Stimulated activated naive CD8-positive, alpha-beta T cell treated with anti-CD3 and anti-CD28 coated beads, Interleukin-15, Interleukin-2, amounts not matched to agents 100 U/mL and 50 U/mL, for 24 hours (primary cell): ENCODE measurements around the gene PRKCQ.
"Not testable (repeated sequence)": the region's sequence is repeated elsewhere in the genome, so short reads cannot be mapped to it uniquely, and the experiment has no call there.

ENCODE experiments used
- ATAC-seq: fragments of 150-1000 bp; cut with Tn5 transposase; one replicate; pipeline ENCODE4 v1.10.0; 2021
- DNase-seq: peaks from one replicate; pipeline ENCODE4 v3.0.0; 2021

The PRKCQ gene

DNA sequence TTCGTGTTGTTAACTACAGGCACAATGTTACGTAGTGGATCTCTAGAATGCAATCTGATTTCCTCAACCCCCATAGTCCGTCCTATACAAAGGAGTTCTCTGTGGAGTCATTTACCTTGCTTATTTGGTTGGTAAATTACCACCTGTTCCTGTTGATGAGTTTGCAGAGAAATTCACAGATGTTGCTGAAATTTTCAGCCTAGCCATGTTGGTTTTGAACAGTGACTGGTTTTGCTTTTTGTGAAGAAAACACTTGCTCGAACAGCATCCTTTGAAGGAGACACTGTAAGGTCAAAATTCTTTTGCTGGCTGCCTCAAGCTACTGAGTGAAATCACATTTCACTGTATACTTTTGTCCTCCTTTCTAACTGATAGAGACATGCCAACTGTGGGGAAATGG is 15.4 kb upstream of the PRKCQ start:
- ATAC-seq = no peak
- DNase-seq = no peak

DNA sequence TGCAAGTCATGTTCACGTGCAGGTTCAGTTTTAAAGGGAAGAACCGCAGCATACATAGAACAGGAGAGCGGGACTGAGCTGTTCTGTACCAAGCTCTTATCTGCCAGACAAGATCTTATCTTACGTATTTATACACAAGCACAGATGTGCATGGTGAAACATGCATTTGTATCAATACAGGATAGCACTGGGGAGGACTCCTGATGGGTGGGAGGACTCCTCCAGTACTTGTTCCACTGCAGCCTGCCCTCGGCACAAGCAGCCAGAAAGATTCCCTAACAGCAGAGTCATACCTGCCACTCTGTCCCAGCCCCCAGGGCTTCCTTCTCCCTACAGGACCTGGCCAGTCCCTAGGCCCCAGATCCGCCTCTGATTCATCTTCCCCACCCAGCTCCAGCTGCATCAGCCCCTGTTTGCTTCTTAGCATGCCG is 13.2 kb upstream of the PRKCQ start:
- ATAC-seq = peak; percentile 63
- DNase-seq = peak; percentile 37

DNA sequence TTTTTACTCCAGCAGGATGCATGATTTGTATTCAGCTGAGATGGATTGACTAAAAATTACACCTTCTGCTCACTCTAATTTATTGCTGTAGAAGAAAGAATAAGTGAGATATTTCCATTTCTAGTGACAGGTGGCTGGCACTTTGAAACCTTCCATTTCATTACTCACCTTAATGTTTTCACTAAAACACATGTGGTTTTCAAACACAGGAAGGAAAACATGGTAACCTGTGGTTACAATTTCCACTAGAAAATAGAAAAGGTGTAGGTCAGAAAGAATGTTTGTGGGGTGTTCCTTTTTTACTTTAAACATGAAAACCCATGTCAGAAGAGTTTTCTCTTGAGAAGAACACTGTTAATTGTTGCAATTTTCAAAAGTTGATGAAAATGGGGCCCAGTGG is 12.0 kb upstream of the PRKCQ start:
- peak; percentile 53 for ATAC-seq

DNA sequence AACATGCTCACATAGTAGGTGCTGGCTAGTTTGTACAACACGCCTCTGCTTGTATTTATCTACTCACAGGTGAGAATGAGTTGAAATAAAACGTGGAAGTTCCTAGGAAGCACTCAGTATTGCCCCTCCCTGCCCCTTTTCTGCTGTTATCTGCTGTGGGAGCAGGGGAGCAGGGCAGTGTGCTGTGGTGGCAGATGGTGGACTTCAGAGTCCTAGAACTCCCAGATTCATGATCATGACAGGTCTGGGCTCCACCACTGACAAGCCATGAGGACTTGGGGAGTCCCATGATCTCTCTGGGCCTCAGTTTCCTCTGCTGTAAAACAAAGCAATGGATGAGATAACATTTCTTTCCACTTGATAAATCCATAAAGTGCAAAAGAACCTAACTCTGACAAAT is 11.6 kb upstream of the PRKCQ start:
- DNase-seq = no peak
- no peak for ATAC-seq

More for the DNA sequence above, 12.0 kb upstream of the PRKCQ start:
- DNase-seq = no peak

DNA sequence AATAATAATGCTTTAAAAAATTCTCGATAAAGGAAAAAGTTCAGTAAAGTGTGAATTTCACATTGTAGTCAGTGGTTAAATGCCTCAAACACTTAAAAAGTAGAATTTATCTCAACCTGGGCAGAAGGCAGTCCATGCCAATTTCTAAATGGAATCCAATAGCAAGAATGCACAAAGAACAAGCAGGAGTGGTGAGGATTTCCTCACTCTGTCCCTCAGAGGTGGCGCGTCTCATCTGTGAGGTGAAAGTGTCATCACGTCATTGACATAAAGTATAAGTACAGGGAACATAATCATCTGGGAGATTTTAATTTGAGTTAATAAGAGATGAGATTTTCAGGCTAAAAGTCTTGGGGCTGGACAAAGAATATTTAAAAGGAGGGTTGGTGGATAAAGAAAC is 10.0 kb upstream of the PRKCQ start:
- ATAC-seq (no peak), DNase-seq (no peak)

DNA sequence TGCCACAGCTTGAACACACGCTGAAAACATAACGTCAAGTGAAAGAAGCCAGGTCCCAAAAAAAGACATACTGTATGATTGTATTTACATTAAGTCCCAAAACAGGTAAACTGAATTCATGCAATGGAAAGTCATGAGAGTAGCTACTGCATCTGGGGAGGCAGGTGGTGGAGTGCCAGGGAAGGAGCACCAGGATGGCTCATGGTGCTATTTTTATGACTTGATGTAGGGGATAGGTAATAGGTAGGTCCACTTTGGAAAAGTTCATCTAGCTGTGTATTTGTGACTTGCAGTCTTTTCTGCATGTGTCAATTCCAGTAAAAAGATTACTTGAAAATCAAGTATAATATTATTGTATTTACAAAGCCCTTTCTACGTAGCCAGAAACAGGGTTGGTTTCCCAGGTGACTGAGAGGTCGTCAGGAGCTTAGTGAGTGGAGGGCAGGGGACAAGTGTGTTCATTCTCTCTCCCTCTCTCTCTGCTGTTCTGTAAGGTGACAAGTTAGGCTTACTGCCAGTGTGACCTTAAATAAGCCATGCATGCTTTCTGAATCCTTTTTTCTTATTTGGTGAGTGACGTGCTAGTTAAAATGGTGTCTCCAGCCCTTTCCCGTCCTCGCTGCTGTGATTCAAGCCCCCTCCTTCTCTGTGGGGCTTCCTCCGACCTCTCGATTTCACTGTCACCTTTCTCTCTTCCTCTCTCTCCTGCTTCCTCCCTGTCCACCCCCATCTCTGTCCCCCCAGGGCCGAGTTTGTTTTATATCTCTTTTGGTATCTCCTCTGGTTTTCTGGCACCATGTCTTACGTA is 9.4 kb upstream of the PRKCQ start:
- DNase-seq (no peak), ATAC-seq (no peak)

DNA sequence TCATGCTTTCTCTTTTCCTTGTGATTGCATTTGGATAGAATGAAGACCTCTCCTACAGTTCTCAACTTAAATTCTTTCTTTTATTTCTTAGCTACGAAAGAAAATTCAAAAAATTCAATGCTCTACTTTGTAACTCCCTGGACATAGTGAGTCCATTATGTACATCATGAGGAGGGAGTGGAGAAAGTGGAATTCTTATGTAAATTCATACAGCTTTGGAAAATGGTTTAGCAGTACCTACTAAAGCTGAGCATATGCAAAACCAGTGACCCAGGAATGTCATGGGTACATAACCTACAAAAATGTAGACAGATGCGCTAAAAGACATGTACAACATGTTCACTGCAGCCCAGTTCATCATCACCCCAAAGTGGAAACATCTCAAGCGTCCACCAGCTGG is 8.8 kb upstream of the PRKCQ start:
- no peak for ATAC-seq
- no peak for DNase-seq

DNA sequence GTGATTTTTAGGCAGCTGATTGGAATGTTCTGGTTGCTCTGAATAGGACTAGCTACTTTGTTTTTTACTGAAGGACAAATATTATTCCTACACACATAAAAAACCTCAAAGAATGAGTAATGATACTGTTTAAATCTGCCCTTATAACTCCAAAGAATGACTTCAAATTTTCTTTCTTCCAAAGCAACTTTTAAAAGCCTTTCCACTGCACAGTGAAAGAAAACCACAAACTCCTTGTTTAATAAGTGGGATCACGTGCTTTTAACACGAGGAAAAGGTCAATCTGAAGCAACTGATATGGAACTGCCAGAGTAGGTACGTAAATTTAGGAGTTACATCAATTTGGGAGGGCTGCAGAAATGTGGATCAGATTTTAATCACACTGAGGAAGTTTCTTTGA is 8.0 kb upstream of the PRKCQ start:
- DNase-seq (no peak), ATAC-seq (no peak)

DNA sequence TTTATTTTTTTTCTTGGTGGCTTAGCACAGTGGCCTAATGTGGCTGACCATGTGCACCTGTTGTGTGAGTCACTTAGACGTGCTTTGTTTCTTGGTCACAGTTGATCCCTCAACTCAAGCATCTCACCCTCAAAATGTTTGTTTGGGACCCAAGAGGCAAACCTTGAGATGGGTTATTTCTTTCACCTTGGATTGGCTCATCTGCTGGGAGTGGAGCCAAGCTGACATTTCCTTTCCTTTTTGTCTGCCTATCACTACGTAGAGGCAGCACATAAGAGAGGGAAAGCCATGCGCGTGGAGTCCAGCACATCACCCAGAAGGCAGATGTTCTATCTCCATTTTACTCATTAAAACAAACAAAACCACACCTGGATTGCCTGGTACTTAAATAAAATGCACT is 6.4 kb upstream of the PRKCQ start:
- ATAC-seq = peak; percentile 50
- DNase-seq = peak; percentile 57

DNA sequence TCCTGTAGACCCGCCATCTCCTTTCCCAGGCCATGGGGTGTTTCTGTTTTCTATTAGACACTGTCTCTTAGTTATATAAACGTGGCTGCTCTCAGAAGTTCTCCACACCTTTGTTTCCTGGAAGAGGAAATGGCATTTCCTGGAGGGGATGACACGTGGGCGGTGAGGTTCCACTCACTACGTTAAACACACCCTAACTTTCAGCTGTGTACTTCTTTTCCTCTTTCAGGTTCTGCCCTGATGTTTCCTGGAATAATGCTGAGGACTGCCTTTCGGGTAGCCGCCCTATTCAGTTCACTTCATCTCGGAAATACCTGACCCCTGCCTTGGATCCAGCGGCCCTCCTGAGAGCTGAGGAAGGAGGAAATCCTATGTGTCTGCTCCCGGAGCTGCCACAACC is 3.4 kb upstream of the PRKCQ start:
- ATAC-seq (peak; percentile 10), DNase-seq (peak; percentile 79)

DNA sequence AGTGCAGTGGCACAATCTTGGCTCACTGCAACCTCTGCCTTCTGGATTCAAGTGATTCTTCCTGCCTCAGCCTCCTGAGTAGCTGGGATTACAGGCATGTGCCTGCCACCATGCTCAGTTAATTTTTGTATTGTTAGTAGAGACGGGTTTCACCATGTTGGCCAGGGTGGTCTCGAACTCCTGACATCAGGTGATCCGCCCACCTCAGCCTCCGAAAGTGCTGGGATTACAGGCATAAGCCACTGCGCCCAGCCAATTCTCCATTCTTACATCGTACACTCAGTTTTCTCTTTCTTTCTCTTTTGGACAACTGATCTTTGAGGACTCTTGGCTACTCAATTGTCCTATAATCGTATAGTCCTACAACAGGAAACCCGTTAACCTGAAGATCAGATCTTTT is 2.8 kb upstream of the PRKCQ start:
- not testable (repeated sequence) for DNase-seq, ATAC-seq

DNA sequence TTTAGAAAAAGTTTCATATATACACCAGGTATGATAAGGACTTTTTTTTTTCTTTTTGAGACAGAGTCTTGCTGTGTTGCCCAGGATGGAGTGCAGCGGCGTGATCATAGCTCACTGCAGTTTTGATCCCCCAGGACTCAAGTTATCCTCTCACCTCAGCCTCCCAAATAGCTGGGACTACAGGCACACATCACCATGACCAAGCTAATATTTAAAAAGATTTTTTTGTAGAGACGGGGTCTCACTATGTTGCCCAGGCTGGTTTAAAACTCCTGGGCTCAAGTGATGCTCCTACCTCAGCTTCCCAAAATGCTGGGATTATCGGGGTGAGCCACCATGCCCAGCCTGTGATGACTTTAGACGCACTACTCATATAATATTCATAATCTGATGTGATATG is 2.2 kb upstream of the PRKCQ start:
- ATAC-seq (no peak), DNase-seq (no peak)

DNA sequence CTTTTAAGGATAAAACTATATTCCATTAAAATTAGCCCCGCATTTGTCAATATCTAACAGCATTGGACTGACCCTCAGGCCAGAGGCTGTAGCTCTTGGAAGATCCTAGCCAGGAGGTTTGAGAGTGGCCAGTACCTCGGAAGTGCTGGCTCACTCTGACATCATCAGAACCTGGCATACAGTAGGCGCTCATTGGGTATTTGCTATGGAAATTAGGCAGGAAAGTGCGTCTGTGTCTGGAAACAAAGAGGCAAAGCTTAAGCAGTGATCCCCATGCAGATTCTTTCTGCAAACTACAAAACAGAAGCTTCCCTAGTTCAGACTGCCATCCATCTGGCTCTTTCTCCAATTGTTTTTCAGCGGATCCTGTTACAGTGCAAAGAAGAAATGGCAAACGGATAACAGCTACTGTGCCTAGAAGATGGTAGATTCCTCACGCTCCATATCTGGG is 1.7 kb upstream of the PRKCQ start:
- ATAC-seq (no peak), DNase-seq (peak; percentile 50)

DNA sequence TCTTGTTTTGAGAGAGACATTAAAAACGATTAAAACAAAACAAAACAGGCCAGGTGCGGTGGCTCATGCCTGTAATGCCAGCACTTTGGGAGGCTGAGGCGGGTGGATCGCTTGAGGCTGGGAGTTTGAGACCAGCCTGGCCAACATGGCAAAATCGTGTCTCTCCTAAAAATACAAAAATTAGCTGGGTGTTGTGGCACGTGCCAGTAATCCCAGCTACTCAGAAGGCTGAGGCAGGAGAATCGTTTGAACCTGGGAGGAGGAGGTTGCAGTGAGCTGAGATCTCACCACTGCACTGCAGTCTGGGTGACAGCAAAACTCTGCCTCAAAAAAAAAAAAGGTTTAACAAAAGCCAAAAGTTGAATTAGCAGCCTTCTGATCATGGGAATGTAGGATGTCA is 1.1 kb upstream of the PRKCQ start:
- DNase-seq = peak; percentile 16
- not testable (repeated sequence) for ATAC-seq

DNA sequence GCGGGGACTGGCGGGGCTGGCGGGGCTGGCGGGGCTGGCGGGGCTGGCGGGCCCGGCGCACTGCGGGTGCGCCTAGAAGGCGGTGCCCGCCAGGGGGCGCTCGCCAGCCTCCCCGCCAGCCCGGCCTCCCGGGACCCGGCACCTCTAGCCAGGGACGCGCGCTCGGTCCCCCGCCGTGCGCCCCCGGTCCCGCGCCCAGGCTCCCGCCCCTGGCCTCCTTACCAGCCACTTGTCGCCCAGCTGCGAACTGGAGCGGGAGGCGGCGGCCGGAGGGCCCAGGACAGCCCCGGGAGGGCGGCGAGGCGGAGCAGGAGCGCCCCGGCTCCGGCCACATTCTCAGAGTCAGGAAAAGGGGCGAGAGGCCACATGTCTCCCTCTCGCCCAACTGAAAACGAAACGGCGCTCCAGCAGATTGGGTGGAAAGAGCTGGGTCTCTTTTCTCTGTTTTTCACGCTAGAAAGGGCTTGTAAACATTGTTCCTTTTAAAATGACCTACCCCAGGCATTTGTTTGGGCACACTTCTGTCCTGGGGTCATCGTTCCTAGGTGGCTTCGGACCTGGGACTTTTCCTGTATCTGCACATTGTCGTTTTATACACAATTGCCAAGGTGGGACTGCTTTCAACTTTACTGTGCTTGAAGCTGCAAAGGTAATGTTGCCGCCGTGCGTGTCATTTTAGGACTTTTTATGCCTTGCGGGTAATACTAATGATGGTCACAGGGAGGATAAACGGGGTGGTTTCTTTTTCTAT is 378 bp upstream of the PRKCQ start:
- DNase-seq (peak; percentile 94), ATAC-seq (peak; percentile 75)

DNA sequence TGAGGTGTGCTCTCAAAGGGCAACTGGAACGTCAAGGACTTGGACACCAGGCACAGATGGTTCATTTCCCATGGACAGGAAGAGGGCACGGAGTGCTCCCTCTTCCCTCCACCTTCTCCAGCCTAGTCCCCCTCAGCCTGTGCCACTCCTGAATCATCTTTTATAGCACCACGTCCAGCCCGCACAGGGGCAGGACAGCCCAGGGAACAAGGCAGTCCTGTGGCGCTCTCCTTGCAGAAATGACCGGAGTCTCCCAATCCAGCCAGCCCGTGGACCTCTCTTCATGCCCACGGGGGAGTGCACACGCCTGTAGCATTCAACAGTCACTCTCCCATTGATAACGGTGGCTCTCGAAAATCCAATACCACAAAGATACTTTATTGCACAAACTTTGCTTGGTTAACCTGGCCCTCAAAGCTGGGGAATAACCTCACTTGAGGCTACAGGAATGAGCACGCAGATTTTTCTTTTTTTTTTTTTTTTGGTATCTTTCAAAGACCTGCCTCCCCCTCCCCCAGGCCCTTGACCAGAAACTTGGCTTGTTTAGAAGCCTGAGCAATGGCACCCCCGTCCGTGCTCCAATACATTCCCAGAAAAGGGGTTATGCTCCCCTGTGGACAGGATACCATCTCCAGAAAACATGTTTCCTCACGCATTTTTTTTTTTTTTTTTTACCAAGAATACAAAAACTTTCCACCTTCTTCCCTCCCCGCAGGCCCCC is 733 bp downstream of the PRKCQ start:
- peak; percentile 63 for DNase-seq
- peak; percentile 14 for ATAC-seq

DNA sequence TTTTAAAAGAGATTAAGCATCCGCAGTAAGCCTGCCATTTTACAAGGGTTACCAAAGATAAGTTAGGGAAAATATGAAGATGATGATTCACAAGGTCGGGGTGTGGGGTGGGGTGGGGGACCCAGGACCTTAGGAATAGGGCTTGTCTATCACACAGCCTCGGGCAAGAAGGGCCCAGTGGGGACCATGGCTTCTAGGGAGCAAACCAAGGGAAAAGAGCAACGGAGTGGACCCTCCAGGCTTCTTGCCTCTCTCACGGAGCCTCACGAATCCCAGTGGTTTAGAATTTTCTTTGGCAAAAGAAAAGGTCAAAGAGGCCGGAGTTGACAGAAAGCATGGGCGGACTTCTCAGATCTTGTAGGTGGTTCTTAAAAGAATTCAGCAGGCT is 1.3 kb downstream of the PRKCQ start:
- ATAC-seq = peak; percentile 16
- DNase-seq = no peak

DNA sequence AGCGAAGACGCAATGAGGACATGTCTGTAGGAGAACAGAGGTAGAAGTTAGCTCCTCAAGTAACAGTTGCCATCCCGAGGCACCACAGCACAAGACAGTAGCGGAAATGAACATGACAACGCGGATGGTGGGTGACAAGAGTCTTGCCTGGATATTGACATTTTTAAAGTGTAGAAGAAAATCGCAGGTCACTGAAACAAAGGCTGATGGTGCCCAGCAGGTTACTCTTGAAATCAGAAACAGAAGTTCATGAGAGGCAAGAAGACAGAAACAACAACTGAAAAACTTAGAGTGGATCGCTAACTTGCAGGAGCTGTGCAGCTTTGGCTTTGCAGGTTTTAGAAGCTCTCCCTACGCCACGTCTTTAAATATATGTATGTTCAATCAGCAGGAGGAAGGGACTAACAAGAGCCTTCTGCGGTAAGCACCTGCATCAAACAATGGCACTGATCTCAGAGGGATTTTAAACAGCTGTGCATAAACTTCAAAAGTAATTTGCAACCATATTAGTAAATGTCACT is 1.8 kb downstream of the PRKCQ start:
- ATAC-seq (no peak), DNase-seq (peak; percentile 35)

DNA sequence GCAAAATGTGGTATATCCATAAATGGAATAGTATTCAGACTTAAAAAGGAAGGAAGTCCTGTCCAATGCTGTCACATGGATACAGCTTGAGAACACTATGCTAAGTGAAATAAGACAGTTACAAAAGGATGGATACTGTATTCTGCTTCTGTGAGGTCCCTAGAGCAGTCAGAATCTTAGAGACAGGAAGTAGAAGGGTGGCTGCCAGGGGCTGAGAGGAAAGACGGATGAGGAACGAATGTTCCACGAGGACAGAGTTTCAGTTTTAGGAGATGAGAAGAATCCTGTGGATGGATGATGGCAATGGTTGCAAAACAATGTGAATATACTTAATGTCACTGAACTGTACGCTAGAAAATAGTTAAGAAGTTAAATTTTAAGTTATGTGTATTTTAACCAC is 3.8 kb downstream of the PRKCQ start:
- ATAC-seq = no peak
- DNase-seq = no peak

DNA sequence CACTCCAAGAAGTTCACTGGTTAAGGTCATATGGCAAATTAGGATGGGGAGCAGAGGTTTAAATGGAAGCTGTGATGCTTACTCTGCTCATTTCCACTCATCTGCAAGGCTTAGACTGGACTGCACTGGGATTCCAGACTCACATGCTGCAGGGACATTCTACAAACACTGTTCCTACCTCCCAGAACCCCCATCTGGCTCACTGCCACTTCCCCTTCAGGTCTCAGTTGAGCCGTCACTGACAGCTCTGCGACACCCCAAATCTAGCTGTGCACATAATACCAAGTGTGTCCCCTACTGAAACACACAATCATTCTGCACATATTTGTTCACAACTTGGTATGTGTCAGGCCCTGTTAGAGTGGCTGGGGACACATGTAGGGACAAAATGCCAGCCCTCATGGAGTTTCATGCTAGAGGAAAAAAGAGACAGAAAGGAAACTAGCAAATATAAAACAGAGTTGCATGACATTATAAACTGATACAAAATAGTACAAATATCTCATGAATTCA is 5.4 kb downstream of the PRKCQ start:
- DNase-seq (no peak), ATAC-seq (no peak)

DNA sequence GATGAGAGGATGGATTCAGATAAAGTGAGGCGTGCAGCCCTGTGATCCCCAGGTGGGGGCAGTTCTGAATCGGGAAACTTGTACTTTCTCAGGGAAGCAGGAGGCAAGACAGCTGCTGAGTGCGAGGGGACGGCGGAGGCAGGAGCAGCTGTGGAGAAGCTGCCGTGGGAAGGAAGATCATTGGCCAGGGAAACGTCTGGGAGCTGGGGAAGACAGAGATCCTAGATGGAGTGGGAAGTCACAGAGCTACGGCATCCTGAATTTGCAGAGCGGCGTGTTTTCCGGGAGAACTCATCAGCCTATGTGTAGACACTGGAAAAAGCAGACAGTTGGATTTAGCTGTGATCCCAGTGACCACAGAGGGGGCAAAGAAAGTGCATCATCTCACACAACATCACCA is 9.2 kb downstream of the PRKCQ start:
- no peak for DNase-seq
- ATAC-seq = no peak

DNA sequence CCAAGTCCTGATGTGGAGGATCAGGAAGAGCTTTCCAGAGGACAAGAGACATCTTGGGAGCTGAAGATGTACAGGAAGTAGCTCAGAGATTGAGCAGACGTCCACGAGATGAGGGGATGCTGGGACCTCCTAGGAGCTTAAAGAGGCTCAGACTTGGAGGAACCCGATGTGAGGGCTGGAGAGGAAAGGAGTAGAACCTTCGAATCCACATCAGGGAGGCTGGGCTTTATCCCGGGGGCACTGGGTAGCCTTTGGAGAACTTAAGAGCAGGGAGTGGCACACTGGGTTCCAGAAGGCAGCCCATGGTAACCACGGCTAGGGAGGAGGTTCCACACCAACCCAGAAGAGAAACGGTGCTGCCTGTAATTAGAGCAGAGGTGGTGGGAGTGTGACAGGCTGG is 10.8 kb downstream of the PRKCQ start:
- no peak for ATAC-seq
- no peak for DNase-seq
